B cell (primary cell): Measurements from ENCODE around the gene CTCFL.

Experiments used
- CTCF ChIP-seq: fragments of 200-600 bp; IDR thresholded peaks from one replicate; pipeline ENCODE4 v1.8.0; 2022; ENCODE audit warnings: antibody characterized with exemption, mild to moderate bottlenecking
- EZH2 ChIP-seq: IDR thresholded peaks from 2 replicates; pipeline ENCODE4 v1.6.1; 2012; ENCODE audit warnings: borderline replicate concordance, low read depth, mild to moderate bottlenecking, moderate library complexity, low read length; ENCODE audit not compliant: insufficient read depth, poor library complexity, severe bottlenecking

GRCh38 chr20:57491373-57491772, 33.6 kb downstream of the CTCFL start:
- TF ChIP-seq CTCF (no peak), EZH2 (no peak)
